GM19035 (cell line): Measurements from ENCODE around the gene LRRC34.
A peak's percentile ranks its signal among the peaks of the same experiment; 100 is the strongest.

Source experiments
- ATAC-seq: cut with Tn5 transposase; IDR thresholded peaks from one replicate; pipeline ENCODE4 v1.9.1; 2021; ENCODE audit not compliant: unreplicated experiment

The LRRC34 gene

DNA sequence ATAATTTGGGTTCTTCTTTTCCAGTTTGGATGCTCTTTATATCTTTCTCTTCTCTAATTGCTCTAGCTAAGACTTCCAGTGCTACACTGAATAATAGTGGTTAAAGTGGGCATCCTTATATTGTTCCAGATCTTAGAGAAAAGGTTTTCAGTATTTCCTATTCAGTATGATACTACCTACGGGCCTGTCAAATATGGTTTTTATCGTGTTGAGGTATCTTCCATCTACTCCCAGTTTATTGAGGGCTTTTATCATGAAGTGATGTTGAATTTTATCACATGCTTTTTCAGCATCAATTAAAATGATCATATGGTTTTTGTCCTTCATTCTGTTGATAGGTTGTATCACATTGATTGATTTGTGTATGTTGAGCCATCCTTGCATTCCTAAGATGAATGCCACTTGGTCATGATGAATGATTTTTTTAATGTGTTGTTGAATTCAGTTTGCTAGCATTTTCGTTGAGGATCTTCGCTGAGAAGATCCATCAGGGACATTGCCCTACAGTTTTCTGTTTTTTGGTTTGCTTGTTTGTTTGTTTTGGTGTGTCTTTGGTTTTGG, 3.0 kb upstream of the LRRC34 start:
- ATAC-seq, result no peak

DNA sequence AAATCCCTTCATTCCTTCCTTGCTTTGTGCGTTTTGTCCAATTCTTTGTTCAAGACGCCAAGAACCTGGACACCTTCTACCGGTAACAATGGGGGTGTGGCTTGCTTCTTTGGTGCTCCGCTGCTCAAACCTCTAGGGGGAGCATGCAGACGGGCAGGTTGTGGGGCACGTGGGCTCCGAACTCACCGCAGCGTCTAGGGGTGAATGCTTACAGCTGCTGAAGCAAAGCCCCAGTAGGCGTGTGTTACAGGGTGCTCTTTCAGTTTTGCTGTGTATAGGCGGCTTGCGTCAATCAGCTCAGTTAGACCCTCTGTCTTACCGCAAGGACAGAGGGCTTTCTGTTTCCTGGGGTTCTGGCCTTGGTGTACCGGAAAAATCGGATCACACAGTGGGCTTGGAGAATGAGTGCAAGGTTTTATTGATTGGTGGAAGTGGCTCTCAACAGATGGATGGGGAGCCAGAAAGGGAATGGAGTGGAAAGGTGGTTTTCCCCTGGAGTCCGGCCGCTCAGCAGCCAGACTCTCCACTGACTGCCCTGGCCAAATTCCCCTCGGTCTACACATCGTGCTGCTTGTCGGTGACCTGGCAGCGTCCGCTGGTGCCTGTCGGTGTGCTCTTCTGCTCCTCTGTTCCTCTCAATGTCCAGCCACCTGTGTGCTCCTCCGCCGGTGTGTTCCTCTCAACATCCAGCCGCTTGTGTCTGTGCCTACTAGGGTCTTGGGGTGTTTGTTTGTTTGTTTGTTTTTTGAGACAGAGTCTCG, 1.2 kb upstream of the LRRC34 start:
- ATAC-seq, result peak; percentile 85

GRCh38 chr3:169813278-169813677, 574 bp upstream of the LRRC34 start:
- no peak for ATAC-seq

GRCh38 chr3:169811631-169812331, 923 bp downstream of the LRRC34 start:
- ATAC-seq, result peak; percentile 14

- ATAC-seq, result no peak
Observed at GRCh38 chr3:169809230-169809795, 3.4 kb downstream of the LRRC34 start.

DNA sequence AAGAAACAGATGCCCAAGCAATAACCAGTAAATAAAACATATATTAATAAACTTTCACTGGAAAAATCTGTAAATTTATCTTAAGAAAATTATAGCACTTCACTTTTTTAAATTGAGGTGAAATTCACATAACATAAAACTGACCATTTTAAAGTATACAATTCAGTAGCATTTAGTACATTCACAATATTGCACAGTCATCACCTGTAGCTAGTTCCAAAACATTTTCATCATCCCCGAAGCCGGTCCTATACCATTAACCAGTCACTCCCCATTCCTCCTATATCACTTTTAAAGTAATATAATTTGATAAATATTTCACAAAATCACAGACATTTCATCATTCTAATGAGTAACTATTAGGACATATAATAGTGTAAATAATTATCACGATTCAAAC, 8.0 kb downstream of the LRRC34 start:
- no peak for ATAC-seq

GRCh38 chr3:169792359-169792758, 20.3 kb downstream of the LRRC34 start:
- no peak for ATAC-seq

- no peak for ATAC-seq
Observed at GRCh38 chr3:169790687-169791429, 21.8 kb downstream of the LRRC34 start.

DNA sequence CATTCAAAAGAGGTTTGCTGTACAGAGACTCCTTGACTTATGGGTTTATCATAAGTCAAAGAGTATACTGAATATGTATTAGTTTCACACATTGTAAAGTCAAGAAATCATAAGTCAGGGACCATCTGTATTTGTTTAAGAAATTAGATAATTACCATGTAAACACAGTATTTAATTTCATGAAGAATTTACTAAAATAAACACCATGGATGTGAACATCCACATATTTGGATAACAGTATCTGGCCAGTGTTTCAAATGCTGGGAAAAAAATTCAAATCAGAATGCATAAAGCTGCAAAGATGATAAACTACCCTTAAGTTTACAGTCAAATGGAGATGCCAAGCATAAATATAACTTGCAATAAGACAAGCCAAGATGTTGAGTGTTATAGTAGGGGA, 22.5 kb downstream of the LRRC34 start:
- ATAC-seq, result no peak

DNA sequence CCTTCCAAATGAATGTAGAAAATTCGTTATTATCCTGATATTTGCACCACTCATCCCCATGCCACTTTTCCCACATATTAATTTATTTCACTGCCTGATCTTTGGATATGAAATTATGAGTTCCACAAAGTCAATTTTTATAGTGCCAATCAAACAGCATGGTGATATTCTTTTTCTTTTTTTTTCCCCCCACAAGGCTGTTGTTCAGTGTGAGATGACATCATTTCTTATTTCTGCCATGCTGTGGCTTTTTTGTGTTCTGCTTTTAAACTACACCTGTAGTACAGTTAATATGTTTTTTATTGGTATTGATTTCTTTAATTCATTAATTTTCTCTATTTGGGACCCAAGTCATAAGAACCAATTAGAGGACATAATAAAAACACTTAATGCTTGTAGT, 24.9 kb downstream of the LRRC34 start:
- no peak for ATAC-seq

DNA sequence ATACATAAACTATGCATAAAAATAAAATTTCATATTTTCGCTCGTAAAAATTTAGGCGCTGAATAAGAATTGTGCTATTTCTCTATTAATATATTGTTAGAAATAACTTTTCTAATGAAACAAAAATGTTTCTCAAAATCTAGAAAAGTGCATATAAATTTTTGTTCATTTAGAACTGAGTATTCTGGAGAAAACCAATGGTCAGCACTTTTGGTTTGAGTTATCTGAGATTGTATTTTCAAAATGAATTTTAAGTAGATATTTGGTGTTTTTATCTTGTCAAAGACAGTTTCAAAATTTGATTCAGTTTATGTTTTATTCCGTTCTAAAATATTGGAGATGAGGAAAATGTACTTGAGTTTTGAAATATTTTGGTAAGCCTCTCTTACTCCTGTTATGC, 25.6 kb downstream of the LRRC34 start:
- ATAC-seq, result no peak

DNA sequence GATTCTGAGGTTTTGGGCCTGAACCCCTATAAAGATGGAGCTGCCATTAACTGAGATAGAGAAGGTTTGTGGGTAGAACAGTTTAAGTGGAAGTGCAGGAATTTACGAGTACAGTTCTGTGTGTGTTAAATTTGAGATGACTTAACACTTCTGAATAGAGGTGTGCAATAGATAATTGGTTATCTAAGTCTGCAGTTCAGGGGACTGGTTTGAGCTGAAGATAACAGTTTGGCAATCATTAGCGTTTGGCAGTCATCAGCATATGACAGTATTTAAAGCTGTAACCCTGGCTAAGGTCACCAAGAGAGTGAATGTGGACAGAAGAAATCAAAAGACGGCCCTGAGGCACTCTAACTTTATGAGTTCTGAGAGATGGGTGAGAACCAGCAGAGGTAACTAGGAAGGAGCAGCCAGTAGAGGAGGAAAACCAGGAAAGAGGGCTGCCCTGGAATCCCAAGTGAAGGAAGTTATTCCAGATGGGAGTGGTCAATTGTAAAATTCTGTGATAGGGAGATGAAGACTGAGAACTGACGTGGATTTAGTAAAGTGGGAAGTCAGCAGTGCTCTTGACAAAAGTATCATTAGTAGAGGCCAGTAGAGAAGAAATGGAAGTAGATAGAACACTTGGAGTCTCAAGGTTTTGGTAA, 31.4 kb downstream of the LRRC34 start:
- no peak for ATAC-seq

DNA sequence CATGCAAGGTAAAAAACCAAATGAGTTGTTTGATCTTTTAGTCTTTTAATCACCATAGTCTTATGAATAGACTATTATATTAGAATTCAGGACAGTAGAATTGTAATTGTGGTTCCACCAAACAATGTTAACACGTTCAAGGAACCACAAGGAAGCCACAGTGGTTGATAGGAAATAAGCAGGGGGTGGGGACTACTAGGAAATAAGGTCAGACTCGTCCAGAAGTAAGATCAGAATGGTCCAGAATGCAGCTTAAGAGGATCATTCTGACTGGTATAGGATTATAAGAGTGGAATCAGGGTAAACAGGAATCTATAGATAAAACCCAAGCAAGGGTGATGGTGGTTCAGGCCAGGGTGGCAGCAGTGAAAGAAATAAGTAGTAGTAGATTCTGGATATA, 32.0 kb downstream of the LRRC34 start:
- ATAC-seq, result no peak

- ATAC-seq, result no peak
Observed at GRCh38 chr3:169777822-169778221, 34.9 kb downstream of the LRRC34 start.

DNA sequence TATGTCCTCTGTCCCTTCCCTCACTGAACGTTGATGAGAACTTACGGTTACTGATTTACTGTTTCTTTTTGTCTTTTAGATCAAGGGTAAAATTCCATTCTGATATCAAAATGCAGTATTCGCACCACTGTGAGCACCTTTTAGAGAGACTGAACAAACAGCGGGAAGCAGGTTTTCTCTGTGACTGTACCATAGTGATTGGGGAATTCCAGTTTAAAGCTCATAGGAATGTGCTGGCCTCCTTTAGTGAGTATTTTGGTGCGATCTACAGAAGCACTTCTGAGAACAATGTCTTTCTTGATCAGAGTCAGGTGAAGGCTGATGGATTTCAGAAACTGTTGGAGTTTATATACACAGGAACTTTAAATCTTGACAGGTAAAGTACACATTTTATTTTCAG, 38.5 kb downstream of the LRRC34 start:
- no peak for ATAC-seq

- ATAC-seq, result peak; percentile 84
Observed at GRCh38 chr3:169772897-169773816, 39.5 kb downstream of the LRRC34 start, which contains the start of gene MYNN. TSS of gene MYNN (plus strand) at chr3:169773396. CDS start at chr3:169774296, 900 bp downstream.

GRCh38 chr3:169772305-169772896, 40.3 kb downstream of the LRRC34 start:
- ATAC-seq, result peak; percentile 21

DNA sequence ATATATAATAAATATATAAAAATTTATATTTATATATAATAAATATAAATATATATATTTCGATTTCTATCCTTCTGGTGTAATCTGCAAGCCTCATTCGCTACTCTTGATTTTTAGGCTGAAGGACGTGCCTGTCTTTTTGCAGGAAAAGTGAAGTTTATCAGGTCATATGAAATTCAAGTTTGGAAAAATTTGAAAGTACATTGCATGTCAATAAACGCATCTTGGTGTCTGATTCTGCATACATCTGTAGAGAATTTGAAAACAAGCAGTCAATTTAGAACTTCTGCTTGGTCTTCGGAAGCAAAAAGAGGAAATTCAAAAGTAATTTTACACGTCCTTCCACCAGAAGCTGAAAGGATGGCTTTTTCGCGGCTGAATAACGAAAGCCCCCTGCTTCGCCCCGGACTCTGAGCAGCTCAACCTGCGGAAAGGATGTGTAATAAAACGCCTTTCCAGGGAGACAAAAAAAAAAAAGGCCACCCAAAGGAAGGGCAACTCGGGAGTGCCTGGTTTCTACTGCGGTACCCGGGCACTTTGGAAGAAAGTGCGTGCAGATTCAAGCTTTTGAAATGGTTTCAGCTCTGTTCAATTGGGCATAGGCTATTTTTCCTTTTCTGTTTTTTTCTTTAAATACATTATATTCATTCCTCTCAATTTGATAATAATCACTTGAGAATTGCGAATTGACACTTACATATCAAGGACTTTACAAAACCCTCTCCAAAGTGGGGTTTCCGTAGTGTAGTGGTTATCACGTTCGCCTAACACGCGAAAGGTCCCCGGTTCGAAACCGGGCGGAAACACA, 41.0 kb downstream of the LRRC34 start:
- ATAC-seq, result no peak
